Measurements from ENCODE around the gene PDE9A. TPM values are rescaled to one million over a fixed set of nuclear protein-coding genes. Genes with fewer than 3 reads are reported as not detected.
"Not testable (repeated sequence)": the region's sequence is repeated elsewhere in the genome, so short reads cannot be mapped to it uniquely, and the experiment has no call there.

PDE9A gene
- total RNA-seq, 4 donors from 2014 or later, result 0.59 to 15.0 (median 6.9) TPM

- Histone ChIP-seq H3K9me3 (no peaks in the 10 kb centered on the region), H3K27ac (no peak overlapping the region), H3K36me3 (no peaks in the 10 kb centered on the region), H3K4me1 (no peaks in the 10 kb centered on the region), H3K27me3 (no peaks in the 10 kb centered on the region), H3K4me3 (no peak overlapping the region)
- DNase-seq, result no peak
- intact Hi-C loops (cut with DNase I; ENCODE audit: low total_unique reads), result no loop called here
- TF ChIP-seq CTCF (IDR thresholded peaks at IDR 0.05) (no peak), POLR2A (IDR thresholded peaks at IDR 0.05) (no peak)
These were observed 156.4 kb downstream of the PDE9A start for GRCh38 chr21:42809577-42810475.

DNA sequence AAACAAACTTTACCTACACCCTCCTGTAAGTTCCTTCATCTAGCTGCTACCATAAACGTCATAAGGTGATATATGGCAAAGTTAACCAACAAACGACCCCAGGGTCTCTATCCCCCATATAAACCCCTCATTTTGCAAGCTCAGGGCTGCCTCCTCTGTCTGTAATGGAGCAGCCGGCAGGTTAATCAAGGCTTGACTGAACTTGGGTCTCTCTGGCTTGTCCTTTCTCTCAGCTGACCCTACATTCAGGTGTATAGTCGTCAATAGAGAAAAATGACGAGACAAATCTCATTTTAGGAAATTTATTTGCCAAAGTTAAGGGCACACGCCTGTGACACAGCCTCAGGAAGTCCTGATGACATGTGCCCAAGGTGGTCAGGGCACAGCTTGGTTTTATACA lies 158.5 kb downstream of the PDE9A start:
- no peak for TF ChIP-seq CTCF (IDR thresholded peaks at IDR 0.05)
- no peak for TF ChIP-seq POLR2A (IDR thresholded peaks at IDR 0.05)
- intact Hi-C loops (cut with DNase I; ENCODE audit: low total_unique reads), result no loop called here
- Histone ChIP-seq H3K27ac (no peak overlapping the region), H3K36me3 (no peaks in the 10 kb centered on the region), H3K4me3 (no peak overlapping the region), H3K9me3 (no peaks in the 10 kb centered on the region), H3K27me3 (no peaks in the 10 kb centered on the region), H3K4me1 (no peaks in the 10 kb centered on the region)
- DNase-seq, result no peak

- H3K36me3 ChIP-seq; H3K27ac ChIP-seq; H3K9me3 ChIP-seq; intact Hi-C loops (cut with DNase I; ENCODE audit: low total_unique reads); DNase-seq; H3K27me3 ChIP-seq; H3K4me3 ChIP-seq; H3K4me1 ChIP-seq: not testable (repeated sequence)
- peak in 1 of 2 donors; percentile 33 for TF ChIP-seq POLR2A (IDR thresholded peaks at IDR 0.05)
These were observed 159.3 kb downstream of the PDE9A start for GRCh38 chr21:42812528-42813241.

GRCh38 chr21:42815217-42815616 lies 161.8 kb downstream of the PDE9A start:
- TF ChIP-seq CTCF (IDR thresholded peaks at IDR 0.05) (no peak), POLR2A (IDR thresholded peaks at IDR 0.05) (no peak)
- no peaks in the 10 kb centered on the region for H3K36me3 ChIP-seq
- no peaks in the 10 kb centered on the region for H3K27me3 ChIP-seq
- no peak overlapping the region for H3K4me3 ChIP-seq
- H3K9me3 ChIP-seq, result no peaks in the 10 kb centered on the region
- DNase-seq, result no peak
- H3K27ac ChIP-seq, result no peak overlapping the region
- intact Hi-C loops (cut with DNase I; ENCODE audit: low total_unique reads), result no loop called here
- no peaks in the 10 kb centered on the region for H3K4me1 ChIP-seq

DNA sequence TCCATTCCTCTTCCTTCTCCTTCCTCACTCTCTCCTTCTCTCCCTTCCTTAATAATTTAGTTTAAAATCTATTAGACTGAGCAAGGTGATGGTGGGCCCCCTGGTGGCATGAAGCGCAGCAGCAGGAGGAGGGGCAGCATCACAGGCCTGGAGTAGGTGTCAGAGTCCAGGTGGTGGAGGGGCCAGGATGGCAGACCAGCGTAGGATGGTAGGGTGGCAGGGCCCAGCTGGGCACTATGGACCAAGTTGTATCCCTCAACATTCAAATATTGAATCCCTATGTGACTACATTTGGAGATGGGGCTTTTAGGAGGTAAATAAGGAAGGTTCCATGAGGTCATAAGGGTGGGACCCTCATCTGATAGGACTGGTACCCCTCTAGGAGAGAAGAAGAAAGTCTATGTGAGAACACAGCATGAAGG lies 164.9 kb downstream of the PDE9A start:
- no peaks in the 10 kb centered on the region for H3K27me3 ChIP-seq
- intact Hi-C loops (cut with DNase I; ENCODE audit: low total_unique reads), result no loop called here
- H3K4me1 ChIP-seq, result no peaks in the 10 kb centered on the region
- DNase-seq, result peak; percentile 52
- TF ChIP-seq CTCF (IDR thresholded peaks at IDR 0.05) (peak; percentile 67 to 82 (median 75)), POLR2A (IDR thresholded peaks at IDR 0.05) (no peak)
- no peaks in the 10 kb centered on the region for H3K36me3 ChIP-seq
- no peaks in the 10 kb centered on the region for H3K9me3 ChIP-seq
- no peak overlapping the region for H3K4me3 ChIP-seq
- H3K27ac ChIP-seq, result no peak overlapping the region
